Measurements from ENCODE around the gene CDYL. TPM values are rescaled to one million over a fixed set of nuclear protein-coding genes. Genes with fewer than 3 reads are reported as not detected.
"Not testable (repeated sequence)": the region's sequence is repeated elsewhere in the genome, so short reads cannot be mapped to it uniquely, and the experiment has no call there.

Gene CDYL
- total RNA-seq, 1 donor from 2014 or later, result 12.2 TPM

GRCh38 chr6:4848382-4849068, 72.3 kb downstream of the CDYL start:
- peak; percentile 49 for TF ChIP-seq CTCF (conservative IDR thresholded peaks at IDR 0.05; ENCODE audit: low read depth, low read length)
- no peak overlapping the region for H3K4me3 ChIP-seq (ENCODE audit: low read depth, low read length)
- DNase-seq (ENCODE audit: low read depth), result no peak

GRCh38 chr6:4849226-4850022, 73.2 kb downstream of the CDYL start:
- H3K4me3 ChIP-seq (ENCODE audit: low read depth, low read length), result no peak overlapping the region
- no peak for DNase-seq (ENCODE audit: low read depth)
- no peak for TF ChIP-seq CTCF (conservative IDR thresholded peaks at IDR 0.05; ENCODE audit: low read depth, low read length)

- DNase-seq (ENCODE audit: low read depth), result no peak
- no peak for TF ChIP-seq CTCF (conservative IDR thresholded peaks at IDR 0.05; ENCODE audit: low read depth, low read length)
- no peak overlapping the region for H3K4me3 ChIP-seq (ENCODE audit: low read depth, low read length)
Measured at GRCh38 chr6:4851035-4851434, 74.8 kb downstream of the CDYL start.

- H3K4me3 ChIP-seq (ENCODE audit: low read depth, low read length); DNase-seq (ENCODE audit: low read depth): not testable (repeated sequence)
Measured at GRCh38 chr6:4852186-4852585, 76.0 kb downstream of the CDYL start.

GRCh38 chr6:4852938-4853337, 76.7 kb downstream of the CDYL start:
- no peak overlapping the region for H3K4me3 ChIP-seq (ENCODE audit: low read depth, low read length)

GRCh38 chr6:4853349-4853748, 77.1 kb downstream of the CDYL start:
- no peak for TF ChIP-seq CTCF (conservative IDR thresholded peaks at IDR 0.05; ENCODE audit: low read depth, low read length)
- H3K4me3 ChIP-seq (ENCODE audit: low read depth, low read length), result no peak overlapping the region
- DNase-seq (ENCODE audit: low read depth), result no peak

More at GRCh38 chr6:4852938-4853337, 76.7 kb downstream of the CDYL start:
- TF ChIP-seq CTCF (conservative IDR thresholded peaks at IDR 0.05; ENCODE audit: low read depth, low read length), result no peak
- no peak for DNase-seq (ENCODE audit: low read depth)

GRCh38 chr6:4853782-4854511, 77.7 kb downstream of the CDYL start:
- no peak overlapping the region for H3K4me3 ChIP-seq (ENCODE audit: low read depth, low read length)
- DNase-seq (ENCODE audit: low read depth), result no peak
- TF ChIP-seq CTCF (conservative IDR thresholded peaks at IDR 0.05; ENCODE audit: low read depth, low read length), result no peak

Data from epithelial cell of proximal tubule (primary cell).